Measurements from ENCODE around the gene RXRG.

GRCh38 chr1:165441166-165441880, 3.6 kb downstream of the RXRG start:
- TF ChIP-seq, protein P1, sequence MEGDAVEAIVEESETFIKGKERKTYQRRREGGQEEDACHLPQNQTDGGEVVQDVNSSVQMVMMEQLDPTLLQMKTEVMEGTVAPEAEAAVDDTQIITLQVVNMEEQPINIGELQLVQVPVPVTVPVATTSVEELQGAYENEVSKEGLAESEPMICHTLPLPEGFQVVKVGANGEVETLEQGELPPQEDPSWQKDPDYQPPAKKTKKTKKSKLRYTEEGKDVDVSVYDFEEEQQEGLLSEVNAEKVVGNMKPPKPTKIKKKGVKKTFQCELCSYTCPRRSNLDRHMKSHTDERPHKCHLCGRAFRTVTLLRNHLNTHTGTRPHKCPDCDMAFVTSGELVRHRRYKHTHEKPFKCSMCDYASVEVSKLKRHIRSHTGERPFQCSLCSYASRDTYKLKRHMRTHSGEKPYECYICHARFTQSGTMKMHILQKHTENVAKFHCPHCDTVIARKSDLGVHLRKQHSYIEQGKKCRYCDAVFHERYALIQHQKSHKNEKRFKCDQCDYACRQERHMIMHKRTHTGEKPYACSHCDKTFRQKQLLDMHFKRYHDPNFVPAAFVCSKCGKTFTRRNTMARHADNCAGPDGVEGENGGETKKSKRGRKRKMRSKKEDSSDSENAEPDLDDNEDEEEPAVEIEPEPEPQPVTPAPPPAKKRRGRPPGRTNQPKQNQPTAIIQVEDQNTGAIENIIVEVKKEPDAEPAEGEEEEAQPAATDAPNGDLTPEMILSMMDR (IDR thresholded peaks at IDR 0.05; ENCODE audit: low read length): no peak
- TF ChIP-seq EZH2 (optimal IDR thresholded peaks at IDR 0.05; ENCODE audit: low read depth, low read length): no peak
